Measurements from ENCODE around the gene EIF2B5. TPM values are rescaled to one million over a fixed set of nuclear protein-coding genes. Genes with fewer than 3 reads are reported as not detected.

Gene EIF2B5
- total and polyA plus RNA-seq, 2 of the 13 experiments (the other 11 are each of a cell fraction or from before 2014, with no cell fraction given) = 38.4 to 60.2 TPM

- TF ChIP-seq, protein P1, sequence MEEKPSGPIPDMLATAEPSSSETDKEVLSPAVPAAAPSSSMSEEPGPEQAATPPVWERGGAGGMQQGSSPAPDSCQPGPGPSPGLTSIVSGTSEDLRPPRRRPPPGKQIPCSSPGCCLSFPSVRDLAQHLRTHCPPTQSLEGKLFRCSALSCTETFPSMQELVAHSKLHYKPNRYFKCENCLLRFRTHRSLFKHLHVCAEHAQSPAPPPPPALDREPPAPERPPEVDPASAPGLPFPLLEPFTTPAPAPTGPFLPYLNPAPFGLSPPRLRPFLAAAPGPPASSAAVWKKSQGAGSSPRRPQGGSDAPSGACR (CRISPR knock-in tag; IDR thresholded peaks at IDR 0.05) = no peak; the same call in 1 of the 2 replicates
- TF ChIP-seq ZBTB7B (CRISPR knock-in tag; IDR thresholded peaks at IDR 0.05) = peak; percentile 45; the same call in 1 of the 2 replicates
- TF ChIP-seq ZNF83 (CRISPR knock-in tag; IDR thresholded peaks at IDR 0.05; ENCODE audit: borderline replicate concordance) = no peak
- no peak for TF ChIP-seq EEA1 (CRISPR knock-in tag; IDR thresholded peaks at IDR 0.05; ENCODE audit: borderline replicate concordance)
- TF ChIP-seq SP4 (CRISPR knock-in tag; IDR thresholded peaks at IDR 0.05) = peak; percentile 72
- TF ChIP-seq ERF (CRISPR knock-in tag; IDR thresholded peaks at IDR 0.05) = peak; percentile 57; the same call in 1 of the 2 replicates
- TF ChIP-seq ZNF343 (CRISPR knock-in tag; IDR thresholded peaks at IDR 0.05) = no peak
- no peak for TF ChIP-seq CEBPB (IDR thresholded peaks at IDR 0.05; ENCODE audit: borderline replicate concordance, low read depth, low read length)
- no peak for TF ChIP-seq KDM1A (CRISPR knock-in tag; IDR thresholded peaks at IDR 0.05)
- 0 out of 2 replicates have a peak, but pooled peaks have one; percentile 40 for TF ChIP-seq NCOA1 (CRISPR knock-in tag; IDR thresholded peaks at IDR 0.05)
- no peak for TF ChIP-seq ZZZ3 (CRISPR knock-in tag; IDR thresholded peaks at IDR 0.05; ENCODE audit: borderline replicate concordance)
- no peak; the same call in 1 of the 2 replicates for TF ChIP-seq WIZ (CRISPR knock-in tag; IDR thresholded peaks at IDR 0.05)
- no peak for TF ChIP-seq CSRNP2 (CRISPR knock-in tag; conservative IDR thresholded peaks at IDR 0.05; ENCODE audit: low read depth)
- TF ChIP-seq, protein P2, sequence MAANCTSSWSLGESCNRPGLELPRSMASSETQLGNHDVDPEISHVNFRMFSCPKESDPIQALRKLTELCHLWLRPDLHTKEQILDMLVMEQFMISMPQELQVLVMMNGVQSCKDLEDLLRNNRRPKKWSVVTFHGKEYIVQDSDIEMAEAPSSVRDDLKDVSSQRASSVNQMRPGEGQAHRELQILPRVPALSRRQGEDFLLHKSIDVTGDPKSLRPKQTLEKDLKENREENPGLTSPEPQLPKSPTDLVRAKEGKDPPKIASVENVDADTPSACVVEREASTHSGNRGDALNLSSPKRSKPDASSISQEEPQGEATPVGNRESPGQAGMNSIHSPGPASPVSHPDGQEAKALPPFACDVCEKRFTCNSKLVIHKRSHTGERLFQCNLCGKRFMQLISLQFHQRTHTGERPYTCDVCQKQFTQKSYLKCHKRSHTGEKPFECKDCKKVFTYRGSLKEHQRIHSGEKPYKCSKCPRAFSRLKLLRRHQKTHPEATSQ (CRISPR knock-in tag; IDR thresholded peaks at IDR 0.05; ENCODE audit: borderline replicate concordance) = no peak
- no peak for TF ChIP-seq ZNF496 (CRISPR knock-in tag; IDR thresholded peaks at IDR 0.05; ENCODE audit: insufficient replicate concordance)
- no peak; the same call in 1 of the 2 replicates for TF ChIP-seq ZNF280B (CRISPR knock-in tag; IDR thresholded peaks at IDR 0.05; ENCODE audit: borderline replicate concordance)
- no peak for TF ChIP-seq THYN1 (CRISPR knock-in tag; IDR thresholded peaks at IDR 0.05; ENCODE audit: borderline replicate concordance, low read depth)
- no peak for TF ChIP-seq CENPBD1 (CRISPR knock-in tag; IDR thresholded peaks at IDR 0.05; ENCODE audit: borderline replicate concordance, low read depth)
- TF ChIP-seq SMAD1 (CRISPR knock-in tag; IDR thresholded peaks at IDR 0.05; ENCODE audit: borderline replicate concordance, low read depth) = no peak
- TF ChIP-seq NKX3-1 (CRISPR knock-in tag; IDR thresholded peaks at IDR 0.05) = no peak
- TF ChIP-seq HNRNPUL1 (IDR thresholded peaks at IDR 0.05; ENCODE audit: low read depth, low read length) = no peak
- TF ChIP-seq MEIS1 (CRISPR knock-in tag; IDR thresholded peaks at IDR 0.05; ENCODE audit: borderline replicate concordance) = no peak
These were observed 50.5 kb downstream of the EIF2B5 start (continued) for GRCh38 chr3:184185461-184186183.
